Small intestine (tissue), 7 donors: ENCODE data around the gene C20orf96. TPM values are rescaled to one million over a fixed set of nuclear protein-coding genes. Genes with fewer than 3 reads are reported as not detected.

Source experiments
- DNase-seq, 2 donors: peaks; one replicate each; pipeline versions ENCODE4 v3.0.0 to v3.0.0-alpha.2; 2013
- FAIRE-seq: peaks from 2 replicates; lab custom pipeline; 2012; peaks lifted over from hg19 to GRCh38; lab: Jason Lieb, UNC
- H3K27ac ChIP-seq, 3 donors: one replicate each; pipeline ENCODE4 v1.5.1; 2013; ENCODE audit warnings: low read length in 2 of 3, mild to moderate bottlenecking in 2 of 3, control low read depth in 1 of 3, inconsistent platforms in 1 of 3, low read depth in 1 of 3, moderate library complexity in 1 of 3
- H3K27me3 ChIP-seq, 3 donors: one replicate each; pipeline ENCODE4 v1.6.1; 2013; ENCODE audit warnings: low read length in 3 of 3, inconsistent platforms in 1 of 3; ENCODE audit not compliant: control insufficient read depth in 3 of 3, insufficient read depth in 3 of 3
- H3K36me3 ChIP-seq, 3 donors: one replicate each; pipeline ENCODE4 v1.6.1; 2013; ENCODE audit warnings: low read length in 3 of 3, inconsistent platforms in 1 of 3, low read depth in 1 of 3, mild to moderate bottlenecking in 1 of 3, moderate library complexity in 1 of 3; ENCODE audit not compliant: control insufficient read depth in 3 of 3, insufficient read depth in 2 of 3
- H3K4me1 ChIP-seq, 3 donors: one replicate each; pipeline ENCODE4 v1.6.1; 2013; ENCODE audit warnings: low read length in 2 of 3, inconsistent platforms in 1 of 3, low read depth in 1 of 3, mild to moderate bottlenecking in 1 of 3, moderate library complexity in 1 of 3; ENCODE audit not compliant: control insufficient read depth in 3 of 3, insufficient read depth in 2 of 3
- H3K4me3 ChIP-seq, 3 donors: one replicate each; pipeline ENCODE4 v1.5.1; 2013; ENCODE audit warnings: low read length in 3 of 3, control low read depth in 1 of 3, inconsistent platforms in 1 of 3, low read depth in 1 of 3, mild to moderate bottlenecking in 1 of 3, moderate library complexity in 1 of 3
- H3K9me3 ChIP-seq, 2 donors: one replicate each; pipeline ENCODE4 v1.6.1; 2013; ENCODE audit warnings: low read depth in 1 of 2, low read length in 1 of 2; ENCODE audit not compliant: control insufficient read depth in 2 of 2, insufficient read depth in 1 of 2
- WGBS, 3 donors: extraction: QIAGEN DNeasy Blood & Tissue Kit; methylation state at CpG; one replicate each; pipeline ENCODE4 v1.1.7; 2013; 5-methylcytosine and 5-hydroxymethylcytosine counted together
- polyA plus RNA-seq, 4 donors: library from polyadenylated mRNA; stranded (reverse) in 3 of 4; unstranded in 1 of 4; fragments of 200-250 nt in 3 of 4; fragments of 120-200 nt in 1 of 4; gene quantifications; one replicate each; pipeline versions ENCODE4 v1.2.1 to v1.2.3, GENCODE V29; 2013
- donor health status: healthy with polysubstance abuse.
- donor health status: control.
- donor health status: control.
- donor health status: Bipolar disorder and iron deficiency.
- donor health status: healthy.

C20orf96 gene
- polyA plus RNA-seq, 4 donors: 3.5 to 8.7 (median 6.7) TPM

- H3K9me3 ChIP-seq: no peaks in the 10 kb centered on the region
- H3K4me3 ChIP-seq: no peak overlapping the region
- no peaks in the 10 kb centered on the region for H3K27me3 ChIP-seq
- H3K36me3 ChIP-seq: peaks cover 0 to 50% (median 2%) of the 10 kb centered on the region in 3 donors
- H3K27ac ChIP-seq: no peak overlapping the region
- WGBS, 3 donors: 78 to 93% (median 92%) methylated on average over 63 to 80 of the region's 88 CpGs
- FAIRE-seq (no peak), DNase-seq (no peak)
- no peaks in the 10 kb centered on the region for H3K4me1 ChIP-seq
Observed at GRCh38 chr20:278607-279571, 11.7 kb downstream of the C20orf96 start.

GRCh38 chr20:278181-278580 lies 12.4 kb downstream of the C20orf96 start:
- Histone ChIP-seq H3K9me3 (no peaks in the 10 kb centered on the region), H3K27ac (no peak overlapping the region), H3K36me3 (peaks cover 0 to 44% (median 2%) of the 10 kb centered on the region in 3 donors), H3K4me1 (no peaks in the 10 kb centered on the region), H3K27me3 (no peaks in the 10 kb centered on the region), H3K4me3 (no peak overlapping the region)
- 81 to 96% (median 91%) methylated on average over 5 of the region's 5 CpGs for WGBS, 3 donors
- FAIRE-seq (no peak), DNase-seq (no peak)

GRCh38 chr20:277496-277781 lies 13.1 kb downstream of the C20orf96 start:
- H3K36me3 ChIP-seq: peaks cover 0 to 44% (median 2%) of the 10 kb centered on the region in 3 donors
- DNase-seq (no peak), FAIRE-seq (no peak)
- no peak overlapping the region for H3K4me3 ChIP-seq
- WGBS, 3 donors: 28 to 41% (median 29%) methylated on average over 2 to 3 of the region's 3 CpGs
- H3K27me3 ChIP-seq: no peaks in the 10 kb centered on the region
- H3K4me1 ChIP-seq: no peaks in the 10 kb centered on the region
- no peaks in the 10 kb centered on the region for H3K9me3 ChIP-seq
- no peak overlapping the region for H3K27ac ChIP-seq

DNA sequence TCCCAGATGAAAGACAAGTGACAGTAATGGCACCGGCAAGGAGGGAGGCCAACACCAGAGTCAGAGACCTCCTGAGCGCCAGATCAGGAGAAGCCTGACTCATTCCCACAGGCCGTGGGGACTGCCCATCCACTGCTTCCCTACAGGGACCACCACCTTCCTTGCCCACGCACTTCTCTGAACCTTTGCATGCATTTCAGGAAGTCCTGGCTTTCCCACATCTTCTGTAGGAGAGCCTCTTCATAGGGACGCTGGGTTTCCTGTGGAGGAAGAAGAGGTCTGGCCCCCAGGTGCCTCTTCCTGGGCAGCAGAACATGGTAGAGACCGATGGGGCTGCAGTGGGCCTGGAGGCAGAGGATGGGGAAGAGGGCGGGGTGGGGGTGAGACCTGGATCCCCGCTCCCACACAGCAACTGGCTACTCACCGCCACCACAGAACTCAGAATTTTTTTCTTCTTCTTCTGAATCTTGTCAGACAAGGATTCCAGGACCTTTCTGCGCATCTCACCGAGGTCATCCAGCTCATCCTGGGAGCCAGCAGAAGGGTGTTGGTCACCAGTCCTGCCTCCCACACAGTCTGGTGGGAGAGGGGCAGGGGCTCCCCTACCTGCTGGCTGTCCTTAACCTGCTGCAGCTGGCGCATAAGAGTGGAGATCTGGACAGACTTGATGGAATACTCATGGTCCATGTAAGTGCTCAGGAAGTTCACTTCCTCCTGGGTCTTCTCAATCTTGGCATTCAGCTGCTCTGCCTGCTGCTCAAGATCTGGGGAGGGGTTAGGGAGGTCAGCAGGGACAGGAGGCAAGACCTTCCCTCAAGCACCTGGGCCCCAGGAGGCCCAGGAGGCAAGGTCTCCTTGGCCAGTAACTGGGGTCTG lies 13.7 kb downstream of the C20orf96 start:
- DNase-seq: no peak
- peaks cover 0 to 44% (median 2%) of the 10 kb centered on the region in 3 donors for H3K36me3 ChIP-seq
- WGBS, 3 donors: 91 to 98% (median 96%) methylated on average over 12 of the region's 12 CpGs
- no peak overlapping the region for H3K4me3 ChIP-seq
- no peaks in the 10 kb centered on the region for H3K27me3 ChIP-seq
- H3K9me3 ChIP-seq: no peaks in the 10 kb centered on the region
- FAIRE-seq: no peak
- no peak overlapping the region for H3K27ac ChIP-seq
- H3K4me1 ChIP-seq: no peaks in the 10 kb centered on the region

GRCh38 chr20:275791-276190 lies 14.8 kb downstream of the C20orf96 start:
- no peak overlapping the region for H3K4me3 ChIP-seq
- H3K36me3 ChIP-seq: peaks cover 0 to 40% (median 2%) of the 10 kb centered on the region in 3 donors
- H3K9me3 ChIP-seq: no peaks in the 10 kb centered on the region
- FAIRE-seq: no peak
- no peak overlapping the region for H3K27ac ChIP-seq
- WGBS, 3 donors: 86 to 94% (median 90%) methylated on average over 7 of the region's 7 CpGs
- no peaks in the 10 kb centered on the region for H3K27me3 ChIP-seq
- no peaks in the 10 kb centered on the region for H3K4me1 ChIP-seq
- no peak for DNase-seq

DNA sequence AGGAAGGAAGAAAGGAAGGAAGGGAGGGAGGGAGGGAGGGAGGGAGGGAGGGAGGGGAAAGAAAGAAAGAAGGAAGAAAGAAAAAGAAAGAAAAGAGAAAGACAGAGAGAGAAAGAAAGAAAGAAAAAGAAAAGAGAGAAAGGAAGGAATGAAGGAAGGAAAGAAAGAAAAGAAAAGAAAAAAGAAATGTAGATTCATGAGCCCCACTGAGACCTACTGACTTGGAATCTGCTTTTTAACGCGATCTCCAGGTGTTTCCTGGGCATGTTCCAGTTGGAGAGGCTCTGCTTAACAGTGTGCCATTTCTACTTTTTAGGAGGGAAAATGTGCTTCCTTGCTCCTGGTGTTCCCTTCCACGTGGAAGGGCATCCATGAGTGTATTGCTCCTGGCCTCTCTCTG lies 16.7 kb downstream of the C20orf96 start:
- WGBS, 3 donors: 55 to 73% (median 66%) methylated on average over 3 of the region's 3 CpGs
- Histone ChIP-seq H3K27ac (no peak overlapping the region), H3K9me3 (no peaks in the 10 kb centered on the region), H3K4me1 (no peaks in the 10 kb centered on the region), H3K4me3 (no peak overlapping the region), H3K36me3 (peaks cover 0 to 41% (median 2%) of the 10 kb centered on the region in 3 donors), H3K27me3 (no peaks in the 10 kb centered on the region)
- no peak for DNase-seq
- FAIRE-seq: no peak

DNA sequence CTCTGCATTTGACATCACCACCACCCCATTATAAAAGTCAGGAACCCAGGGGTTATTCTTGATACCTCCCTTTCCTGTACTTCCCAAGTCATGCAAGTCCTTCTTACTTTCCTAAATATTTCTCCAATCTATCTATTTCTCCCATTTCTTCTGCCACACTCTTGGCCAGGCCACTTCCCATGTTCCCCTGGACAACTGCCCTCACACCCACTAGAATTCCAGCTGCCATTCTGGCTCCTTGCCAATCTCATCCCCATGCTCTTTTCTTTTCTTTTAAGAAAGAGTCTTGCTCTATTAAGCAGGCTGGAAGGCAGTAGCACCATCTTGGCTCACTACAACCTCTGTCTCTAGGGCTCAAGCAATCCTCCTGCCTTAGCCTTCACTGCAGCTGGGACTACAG lies 17.8 kb downstream of the C20orf96 start:
- Histone ChIP-seq H3K4me3 (no peak overlapping the region), H3K27me3 (no peaks in the 10 kb centered on the region), H3K36me3 (peaks cover 0 to 32% (median 0%) of the 10 kb centered on the region in 3 donors), H3K27ac (no peak overlapping the region), H3K9me3 (no peaks in the 10 kb centered on the region), H3K4me1 (no peaks in the 10 kb centered on the region)
- DNase-seq (no peak), FAIRE-seq (no peak)

GRCh38 chr20:271528-271927 lies 19.0 kb downstream of the C20orf96 start:
- no peak for DNase-seq
- Histone ChIP-seq H3K4me3 (no peak overlapping the region), H3K27me3 (no peaks in the 10 kb centered on the region), H3K27ac (no peak overlapping the region), H3K9me3 (no peaks in the 10 kb centered on the region), H3K36me3 (peaks cover 0 to 20% (median 0%) of the 10 kb centered on the region in 3 donors), H3K4me1 (peaks cover 0 to 5% (median 2%) of the 10 kb centered on the region in 3 donors)
- no peak for FAIRE-seq
